ENCODE measurements around the gene SMURF2.

DNA sequence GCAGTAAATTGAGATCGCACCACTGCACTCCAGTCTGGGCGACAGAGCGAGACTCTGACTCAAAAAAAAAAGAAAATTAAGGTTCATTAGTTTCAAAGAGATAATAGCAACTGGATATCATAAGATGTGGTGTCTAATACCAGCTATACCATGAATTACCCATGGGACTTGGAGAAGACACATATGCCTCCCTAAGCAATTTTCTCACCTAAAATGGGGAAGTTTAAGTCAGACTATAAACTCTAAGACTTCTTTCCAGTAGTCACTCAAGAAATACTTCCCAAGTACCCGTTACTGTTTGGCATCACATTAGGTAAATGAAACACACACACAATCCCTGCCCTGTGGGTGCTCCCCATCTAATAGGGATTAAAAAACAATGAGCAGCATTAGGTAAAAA is 22.6 kb downstream of the SMURF2 start:
- TF ChIP-seq, protein P1, sequence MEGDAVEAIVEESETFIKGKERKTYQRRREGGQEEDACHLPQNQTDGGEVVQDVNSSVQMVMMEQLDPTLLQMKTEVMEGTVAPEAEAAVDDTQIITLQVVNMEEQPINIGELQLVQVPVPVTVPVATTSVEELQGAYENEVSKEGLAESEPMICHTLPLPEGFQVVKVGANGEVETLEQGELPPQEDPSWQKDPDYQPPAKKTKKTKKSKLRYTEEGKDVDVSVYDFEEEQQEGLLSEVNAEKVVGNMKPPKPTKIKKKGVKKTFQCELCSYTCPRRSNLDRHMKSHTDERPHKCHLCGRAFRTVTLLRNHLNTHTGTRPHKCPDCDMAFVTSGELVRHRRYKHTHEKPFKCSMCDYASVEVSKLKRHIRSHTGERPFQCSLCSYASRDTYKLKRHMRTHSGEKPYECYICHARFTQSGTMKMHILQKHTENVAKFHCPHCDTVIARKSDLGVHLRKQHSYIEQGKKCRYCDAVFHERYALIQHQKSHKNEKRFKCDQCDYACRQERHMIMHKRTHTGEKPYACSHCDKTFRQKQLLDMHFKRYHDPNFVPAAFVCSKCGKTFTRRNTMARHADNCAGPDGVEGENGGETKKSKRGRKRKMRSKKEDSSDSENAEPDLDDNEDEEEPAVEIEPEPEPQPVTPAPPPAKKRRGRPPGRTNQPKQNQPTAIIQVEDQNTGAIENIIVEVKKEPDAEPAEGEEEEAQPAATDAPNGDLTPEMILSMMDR (IDR thresholded peaks at IDR 0.05), result no peak
- no peak for TF ChIP-seq POLR2A (IDR thresholded peaks at IDR 0.05)

All from heart left ventricle (tissue), 13 donors.